Endothelial cell of umbilical vein (primary cell): Measurements from ENCODE around the gene RBL1. TPM values are rescaled to one million over a fixed set of nuclear protein-coding genes. Genes with fewer than 3 reads are reported as not detected.
"Not testable (repeated sequence)": the region's sequence is repeated elsewhere in the genome, so short reads cannot be mapped to it uniquely, and the experiment has no call there.

Experiments used
- BruUV-seq: library from RNA; stranded (reverse); fragments of 400-500 nt; replicated peaks from 2 replicates; lab custom pipeline; 2021; lab: Mats Ljungman, UMichigan
- CTCF ChIA-PET: fragments of 300-600, 350-600 bp; sonication (Branson Sonifier 250); formaldehyde crosslinking; loops from one replicate; lab custom pipeline; 2021; ENCODE audit warnings: antibody characterized with exemption, inconsistent platforms; lab: Charles Lee
- POLR2A ChIA-PET: fragments of 300-600, 350-600 bp; sonication (Branson Sonifier 250); formaldehyde crosslinking; loops from one replicate; lab custom pipeline; 2021; ENCODE audit warnings: antibody characterized with exemption, inconsistent platforms; lab: Charles Lee
- DNase-seq: peaks from one replicate; pipeline ENCODE4 v3.0.0-alpha.2; 2011; ENCODE audit warnings: low read depth, low spot score
- FAIRE-seq: peaks from 2 replicates; lab custom pipeline; 2011; peaks lifted over from hg19 to GRCh38; lab: Jason Lieb, UNC
- H2AFZ ChIP-seq: 2 replicates; pipeline ENCODE4 v1.6.0; 2012; ENCODE audit warnings: low read depth, low read length, control low read depth, inconsistent platforms
- H3K27ac ChIP-seq: 2 replicates; pipeline ENCODE4 v1.5.1; 2011; ENCODE audit warnings: low read depth, mild to moderate bottlenecking, control low read depth, low read length, moderate library complexity; ENCODE audit not compliant: insufficient read depth
- H3K27me3 ChIP-seq, 2 experiments: 2 replicates each; pipeline versions ENCODE4 v1.6.0 to v1.6.1; 2011; ENCODE audit warnings: low read length in 2 of 2, mixed read lengths in 1 of 2; ENCODE audit not compliant: control insufficient read depth in 2 of 2, insufficient read depth in 2 of 2
- H3K36me3 ChIP-seq, 2 experiments: 2 replicates in 1 of 2; 3 replicates in 1 of 2; pipeline ENCODE4 v1.5.1; 2011; ENCODE audit warnings: low read length in 2 of 2, mild to moderate bottlenecking in 1 of 2, moderate library complexity in 1 of 2; ENCODE audit not compliant: control insufficient read depth in 2 of 2, insufficient read depth in 2 of 2; ENCODE audit errors: extremely low read depth in 1 of 2
- H3K4me1 ChIP-seq: 3 replicates; pipeline ENCODE4 v1.5.1; 2011; ENCODE audit warnings: mild to moderate bottlenecking, low read length; ENCODE audit not compliant: control insufficient read depth, insufficient read depth; ENCODE audit errors: extremely low read depth
- H3K4me2 ChIP-seq: 2 replicates; pipeline ENCODE4 v1.6.1; 2011; ENCODE audit warnings: low read length, control low read depth, mixed read lengths; ENCODE audit not compliant: insufficient read depth
- H3K4me3 ChIP-seq, 3 experiments: fragments of 200-600 bp in 1 of 3; sonication (generic), shearing (Covaris generic) in 1 of 3; replicated peaks in 1 of 3; 2 replicates each; pipeline ENCODE4 v1.5.1; 2011 to 2016; ENCODE audit warnings: control low read depth in 3 of 3, low read length in 3 of 3, mild to moderate bottlenecking in 2 of 3, inconsistent platforms in 1 of 3, low read depth in 1 of 3, moderate library complexity in 1 of 3; ENCODE audit not compliant: insufficient read depth in 1 of 3
- H3K79me2 ChIP-seq: 2 replicates; pipeline ENCODE4 v1.6.0; 2012; ENCODE audit warnings: low read length, inconsistent platforms; ENCODE audit not compliant: control insufficient read depth, insufficient read depth
- H3K9ac ChIP-seq: replicated peaks from 2 replicates; pipeline ENCODE3; 2011; ENCODE audit warnings: low read length, control low read depth; ENCODE audit not compliant: insufficient read depth; ENCODE audit errors: extremely low read depth
- H3K9me1 ChIP-seq: replicated peaks from 3 replicates; pipeline ENCODE4 v1.6.0; 2011; ENCODE audit warnings: mild to moderate bottlenecking, low read length; ENCODE audit not compliant: control insufficient read depth, insufficient read depth; ENCODE audit errors: extremely low read depth
- H3K9me3 ChIP-seq: replicated peaks from 2 replicates; pipeline ENCODE4 v1.5.1; 2012; ENCODE audit warnings: low read length, inconsistent platforms; ENCODE audit not compliant: control insufficient read depth, insufficient read depth
- H4K20me1 ChIP-seq: replicated peaks from 2 replicates; pipeline ENCODE3; 2011; ENCODE audit warnings: mild to moderate bottlenecking, low read length; ENCODE audit not compliant: control insufficient read depth, insufficient read depth; ENCODE audit errors: extremely low read depth
- FOS ChIP-seq: IDR thresholded peaks from 2 replicates; pipeline ENCODE4 v1.6.1; 2011; ENCODE audit warnings: mild to moderate bottlenecking, low read length, moderate library complexity, borderline replicate concordance; ENCODE audit not compliant: insufficient read depth
- GATA2 ChIP-seq: IDR thresholded peaks from 2 replicates; pipeline ENCODE4 v1.7.0; 2011; ENCODE audit warnings: low read depth, mild to moderate bottlenecking, moderate library complexity, mixed read lengths, low read length; ENCODE audit not compliant: insufficient read length, insufficient read depth
- POLR2A ChIP-seq: IDR thresholded peaks from 2 replicates; pipeline ENCODE4 v1.6.1; 2012; ENCODE audit warnings: low read depth, mild to moderate bottlenecking, control low read depth, low read length
- POLR2AphosphoS5 ChIP-seq: IDR thresholded peaks from 2 replicates; pipeline ENCODE4 v1.6.1; 2012; ENCODE audit warnings: low read depth, mild to moderate bottlenecking, control low read depth, low read length, moderate library complexity; ENCODE audit not compliant: insufficient read depth
- dilution Hi-C: fragments of 300-500 bp; cut with MboI; formaldehyde crosslinking; loops from one replicate; pipeline ENCODE4 v1.15.0; 2019; ENCODE audit warnings: low sequenced_read_pairs; ENCODE audit not compliant: extremely low pct_ligation_motif_present
- intact Hi-C: fragments of 100-400 bp; cut with micrococcal nuclease; formaldehyde crosslinking; loops from one replicate; pipeline ENCODE4 v1.10.0; 2022
- polyA plus RNA-seq, 4 experiments: library from polyadenylated mRNA; depleted of rRNA in 3 of 4; stranded (reverse) in 3 of 4; unstranded in 1 of 4; fragments of >200 nt; gene quantifications; 2 replicates each; pipeline versions ENCODE4 v1.2.1 to v1.2.3, GENCODE V29; 2011 to 2012; ENCODE audit warnings: missing spikeins in 1 of 4
- total RNA-seq: library from RNA; stranded (reverse); gene quantifications from 2 replicates; pipeline ENCODE4 v1.2.3, GENCODE V29; 2021
- TF ChIP-seq, protein P1 (sequence below), 2 donors: IDR thresholded peaks; 1 replicate in 1 of 2; 2 replicates in 1 of 2; pipeline ENCODE4 v1.5.1; 2011; ENCODE audit warnings: low read length in 2 of 2, mild to moderate bottlenecking in 2 of 2, moderate library complexity in 2 of 2, control low read depth in 1 of 2, inconsistent platforms in 1 of 2, low read depth in 1 of 2; ENCODE audit not compliant: insufficient read depth in 1 of 2; ENCODE audit errors: extremely low read depth in 1 of 2
- TF ChIP-seq, protein P2 (sequence below): IDR thresholded peaks from 2 replicates; pipeline ENCODE4 v1.6.1; 2011; ENCODE audit not compliant: insufficient read depth, insufficient read length

RBL1 gene
- total and polyA plus RNA-seq, 2 donors (not counting 3 experiments of a cell fraction or from before 2014, with no cell fraction given), result 3.1 to 20.1 TPM

DNA sequence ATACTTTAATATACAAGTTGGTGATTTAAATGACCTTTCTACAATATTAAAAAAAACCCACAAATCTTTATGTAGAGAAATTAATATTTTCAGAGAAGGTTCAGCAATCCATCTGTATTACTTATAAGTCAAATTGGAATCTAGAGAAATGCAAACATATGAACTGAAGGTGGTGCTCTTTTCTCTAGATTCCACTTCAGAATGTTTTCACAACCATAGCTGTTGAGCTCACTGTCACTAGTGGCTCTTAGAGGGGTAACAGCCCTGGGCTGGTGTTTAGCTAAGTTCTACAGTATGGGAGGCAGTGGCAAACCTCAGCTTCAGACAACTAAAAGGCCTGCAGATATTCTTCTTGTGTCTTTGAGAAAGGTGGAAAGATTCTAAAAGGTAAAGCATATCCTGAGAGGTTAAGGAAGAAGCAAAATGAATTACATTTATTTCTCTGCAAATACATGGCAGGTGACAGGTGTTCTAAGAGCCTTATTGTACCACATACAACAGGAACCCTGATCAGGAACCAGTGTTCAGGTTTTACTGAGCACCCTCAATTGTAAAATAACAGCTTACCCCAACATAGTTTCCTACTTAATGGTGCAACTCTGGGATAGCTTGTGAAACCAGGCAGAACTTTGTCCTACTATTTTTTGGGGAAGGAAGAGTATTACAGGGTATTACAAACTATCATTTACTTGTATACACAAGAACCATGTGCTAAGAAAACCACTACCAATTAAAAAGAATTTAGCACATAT, 87.7 kb downstream of the RBL1 start:
- no peaks in the 10 kb centered on the region for H3K4me1 ChIP-seq
- no TSS peak for BruUV-seq
- ChIA-PET CTCF (interaction anchor here (0.8 to 2.5 kb wide), 10 partner anchors 16 to 188 kb away, joined by 3 to 22 read pairs (median 4); partner anchors contain the start of genes MROH8, RBL1 and RPN2), POLR2A (no interaction called here)
- FAIRE-seq, result no peak
- dilution Hi-C loops, result no loop called here
- H3K9ac ChIP-seq, result no peak overlapping the region
- H3K27me3 ChIP-seq, result no peaks in the 10 kb centered on the region
- no peak overlapping the region for H2AFZ ChIP-seq
- DNase-seq, result peak; percentile 42
- intact Hi-C loops, result no loop called here
- no peak for TF ChIP-seq FOS
- TF ChIP-seq POLR2A, result no peak
- TF ChIP-seq, protein P1, sequence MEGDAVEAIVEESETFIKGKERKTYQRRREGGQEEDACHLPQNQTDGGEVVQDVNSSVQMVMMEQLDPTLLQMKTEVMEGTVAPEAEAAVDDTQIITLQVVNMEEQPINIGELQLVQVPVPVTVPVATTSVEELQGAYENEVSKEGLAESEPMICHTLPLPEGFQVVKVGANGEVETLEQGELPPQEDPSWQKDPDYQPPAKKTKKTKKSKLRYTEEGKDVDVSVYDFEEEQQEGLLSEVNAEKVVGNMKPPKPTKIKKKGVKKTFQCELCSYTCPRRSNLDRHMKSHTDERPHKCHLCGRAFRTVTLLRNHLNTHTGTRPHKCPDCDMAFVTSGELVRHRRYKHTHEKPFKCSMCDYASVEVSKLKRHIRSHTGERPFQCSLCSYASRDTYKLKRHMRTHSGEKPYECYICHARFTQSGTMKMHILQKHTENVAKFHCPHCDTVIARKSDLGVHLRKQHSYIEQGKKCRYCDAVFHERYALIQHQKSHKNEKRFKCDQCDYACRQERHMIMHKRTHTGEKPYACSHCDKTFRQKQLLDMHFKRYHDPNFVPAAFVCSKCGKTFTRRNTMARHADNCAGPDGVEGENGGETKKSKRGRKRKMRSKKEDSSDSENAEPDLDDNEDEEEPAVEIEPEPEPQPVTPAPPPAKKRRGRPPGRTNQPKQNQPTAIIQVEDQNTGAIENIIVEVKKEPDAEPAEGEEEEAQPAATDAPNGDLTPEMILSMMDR (IDR thresholded peaks at IDR 0.05; ENCODE audit: extremely low read depth in 1 of 2, insufficient read depth in 1 of 2, low read depth in 1 of 2, low read length in 2 of 2), result peak in 1 of 2 donors; percentile 10
- no peak for TF ChIP-seq GATA2
- TF ChIP-seq, protein P2, sequence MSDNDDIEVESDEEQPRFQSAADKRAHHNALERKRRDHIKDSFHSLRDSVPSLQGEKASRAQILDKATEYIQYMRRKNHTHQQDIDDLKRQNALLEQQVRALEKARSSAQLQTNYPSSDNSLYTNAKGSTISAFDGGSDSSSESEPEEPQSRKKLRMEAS, result no peak
- TF ChIP-seq POLR2AphosphoS5, result no peak
- no peak overlapping the region for H3K4me3 ChIP-seq
- H3K9me1 ChIP-seq, result no peaks in the 10 kb centered on the region
- no peak overlapping the region for H3K27ac ChIP-seq
- no peaks in the 10 kb centered on the region for H4K20me1 ChIP-seq
- no peaks in the 10 kb centered on the region for H3K79me2 ChIP-seq
- no peak overlapping the region for H3K4me2 ChIP-seq
- H3K9me3 ChIP-seq, result no peaks in the 10 kb centered on the region
- no peaks in the 10 kb centered on the region for H3K36me3 ChIP-seq

DNA sequence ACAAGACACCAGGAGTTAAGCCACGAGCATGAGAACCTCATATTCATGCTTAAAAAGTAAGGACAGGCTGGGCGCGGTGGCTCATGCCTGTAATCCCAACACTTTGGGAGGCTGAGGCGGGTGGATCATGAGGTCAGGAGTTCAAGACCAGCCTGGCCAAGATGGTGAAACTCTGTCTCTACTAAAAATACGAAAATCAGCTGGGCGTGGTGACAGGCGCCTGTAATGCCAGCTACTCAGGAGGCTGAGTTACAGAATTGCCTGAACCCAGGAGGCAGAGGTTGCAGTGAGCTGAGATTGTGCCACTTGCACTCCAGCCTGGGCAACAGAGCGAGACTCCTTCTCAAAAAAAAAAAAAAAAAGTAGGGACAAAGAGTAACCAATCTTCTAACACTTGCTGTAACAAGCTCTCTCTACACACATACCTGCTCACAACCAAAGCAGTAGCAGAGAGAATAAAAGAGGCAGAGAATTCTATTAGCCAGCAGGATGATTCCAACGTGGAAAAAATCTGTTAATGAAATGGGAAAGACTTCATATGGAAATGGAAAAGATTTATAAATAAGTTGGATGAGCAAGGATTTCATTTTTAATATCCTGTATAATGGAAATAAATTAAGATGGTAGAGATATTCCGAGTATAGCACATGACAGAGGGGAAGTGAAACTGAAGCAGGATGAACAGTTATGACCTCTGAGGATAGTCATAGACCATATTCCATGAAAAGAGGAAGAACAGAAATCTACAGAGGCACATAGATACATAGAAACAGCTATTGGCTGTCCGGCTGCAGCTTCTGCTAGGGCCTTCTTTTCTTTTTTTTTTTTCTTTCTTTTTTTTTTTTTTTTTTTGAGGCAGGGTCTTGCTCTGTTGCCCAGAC, 90.5 kb downstream of the RBL1 start:
- intact Hi-C loops, result not testable (repeated sequence)

More for the DNA sequence above, 90.5 kb downstream of the RBL1 start:
- H3K9me1 ChIP-seq, FAIRE-seq, H4K20me1 ChIP-seq, H3K36me3 ChIP-seq, DNase-seq, CTCF ChIA-PET, H3K9ac ChIP-seq, H3K4me2 ChIP-seq, H3K27me3 ChIP-seq, H2AFZ ChIP-seq, H3K9me3 ChIP-seq, H3K4me3 ChIP-seq, H3K4me1 ChIP-seq, dilution Hi-C loops, H3K79me2 ChIP-seq, H3K27ac ChIP-seq, BruUV-seq: not testable (repeated sequence)
- POLR2A ChIA-PET, result interaction anchor here (0.6 kb wide), 1 partner anchor 127 kb away, joined by 4 read pairs; no protein-coding TSS in a partner anchor
